GM12892 (cell line): Measurements from ENCODE around the gene MBTD1.

ENCODE experiments used
- POLR2A ChIP-seq: IDR thresholded peaks from 2 replicates; pipeline ENCODE4 v1.6.1; 2011; ENCODE audit warnings: low read depth, low read length, control low read depth
- POLR2AphosphoS5 ChIP-seq: IDR thresholded peaks from 2 replicates; pipeline ENCODE4 v1.6.1; 2011; ENCODE audit warnings: low read depth, low read length, control low read depth

DNA sequence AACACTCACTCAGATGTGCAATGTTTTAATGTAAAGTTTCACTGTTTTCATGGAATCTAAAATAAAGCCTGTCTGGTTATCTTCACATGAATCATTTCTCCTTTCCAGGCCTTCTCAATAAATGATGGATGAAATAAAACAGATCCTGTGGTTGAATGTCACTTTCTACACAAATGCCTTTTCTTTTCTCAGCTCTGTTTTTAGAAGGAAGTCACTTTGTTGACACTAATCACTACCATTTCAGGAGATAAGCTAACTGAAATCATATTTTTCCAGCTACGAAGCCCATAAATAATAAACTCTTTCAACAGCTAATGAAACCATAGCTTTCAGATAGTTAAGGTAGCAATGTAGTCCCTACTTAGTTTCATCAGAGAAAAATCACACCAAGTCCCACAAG, 75.7 kb downstream of the MBTD1 start:
- TF ChIP-seq POLR2A (no peak), POLR2AphosphoS5 (no peak)
